Caki2 (cell line): ENCODE data around the gene NOS1AP. TPM values are rescaled to one million over a fixed set of nuclear protein-coding genes. Genes with fewer than 3 reads are reported as not detected.
"Not testable (repeated sequence)": the region's sequence is repeated elsewhere in the genome, so short reads cannot be mapped to it uniquely, and the experiment has no call there.

Source experiments
- DNase-seq: peaks from one replicate; pipeline ENCODE4 v3.0.0-alpha.2; 2015; ENCODE audit warnings: low read depth
- in situ Hi-C: cut with HindIII; loops from 2 replicates; pipeline ENCODE4 v1.10.0; 2016; ENCODE audit warnings: low sequenced_read_pairs, low pct_unique_long_range_greater_than_20kb, mixed read lengths
- total RNA-seq: library from RNA; depleted of rRNA; stranded (reverse); fragments of >200 nt; shearing (Covaris generic); gene quantifications from 2 replicates; pipeline ENCODE4 v1.2.3, GENCODE V29; 2014; ENCODE audit warnings: low replicate concordance; rRNA removed

NOS1AP gene
- total RNA-seq, 1 experiment from 2014 or later, result not detected

GRCh38 chr1:162412002-162412401, 342.5 kb downstream of the NOS1AP start, which contains the start of gene SH2D1B:
Gene SH2D1B, minus strand, starts transcription at chr1:162412136. Its CDS starts 120 bp downstream, at chr1:162412016.
- in situ Hi-C loops, result no loop called here
- DNase-seq, result no peak

- in situ Hi-C loops, result no loop called here
- no peak for DNase-seq
Measured at GRCh38 chr1:162416215-162416614, 346.7 kb downstream of the NOS1AP start.

GRCh38 chr1:162416909-162417308, 347.4 kb downstream of the NOS1AP start:
- no peak for DNase-seq
- in situ Hi-C loops, result no loop called here

- in situ Hi-C loops, result no loop called here
Measured at GRCh38 chr1:162417650-162418049, 348.2 kb downstream of the NOS1AP start.

GRCh38 chr1:162418584-162418983, 349.1 kb downstream of the NOS1AP start:
- in situ Hi-C loops, DNase-seq: not testable (repeated sequence)

More at GRCh38 chr1:162417650-162418049, 348.2 kb downstream of the NOS1AP start:
- no peak for DNase-seq

GRCh38 chr1:162419450-162419931, 350.0 kb downstream of the NOS1AP start:
- peak; percentile 37 for DNase-seq
- in situ Hi-C loops, result not testable (repeated sequence)

Other genes with a start within 250 kb of the NOS1AP start
- 20.5 and 22.7 TPM in 2 replicates for gene OLFML2B, start 45.8 kb upstream of the NOS1AP start, total RNA-seq